ENCODE data around the gene EFCAB8.
A peak's percentile ranks its signal among the peaks of the same experiment; 100 is the strongest.
"Not testable (repeated sequence)": the region's sequence is repeated elsewhere in the genome, so short reads cannot be mapped to it uniquely, and the experiment has no call there.

The EFCAB8 gene

GRCh38 chr20:32896521-32897280 lies 38.0 kb downstream of the EFCAB8 start:
- no peak overlapping the region for H3K4me3 ChIP-seq (ENCODE audit: low read depth, low read length)
- CTCF ChIA-PET: interaction anchor here (0.6 to 2.4 kb wide), 6 partner anchors 10 to 403 kb away, joined by 3 to 9 read pairs (median 3); no protein-coding TSS in a partner anchor
- TF ChIP-seq CTCF (IDR thresholded peaks at IDR 0.05; ENCODE audit: insufficient read depth, low read length, missing control alignments): no peak
- POLR2A ChIA-PET: no interaction called here
- no peak for DNase-seq (ENCODE audit: low read depth, low spot score)

- POLR2A ChIA-PET: no interaction called here
- peak; percentile 63 for DNase-seq (ENCODE audit: low read depth, low spot score)
- CTCF ChIA-PET: no interaction called here
- TF ChIP-seq CTCF (IDR thresholded peaks at IDR 0.05; ENCODE audit: insufficient read depth, low read length, missing control alignments): no peak
- no peak overlapping the region for H3K4me3 ChIP-seq (ENCODE audit: low read depth, low read length)
Measured at GRCh38 chr20:32898729-32899128, 40.0 kb downstream of the EFCAB8 start.

GRCh38 chr20:32902456-32903420 lies 44.0 kb downstream of the EFCAB8 start:
- no peak overlapping the region for H3K4me3 ChIP-seq (ENCODE audit: low read depth, low read length)
- ChIA-PET POLR2A (no interaction called here), CTCF (interaction anchor here (0.6 to 4.0 kb wide), 23 partner anchors 10 to 397 kb away, joined by 3 to 60 read pairs (median 4); no protein-coding TSS in a partner anchor)
- DNase-seq (ENCODE audit: low read depth, low spot score): no peak
- peak; percentile 90 for TF ChIP-seq CTCF (IDR thresholded peaks at IDR 0.05; ENCODE audit: insufficient read depth, low read length, missing control alignments)

- no peak for DNase-seq (ENCODE audit: low read depth, low spot score)
- H3K4me3 ChIP-seq (ENCODE audit: low read depth, low read length): no peak overlapping the region
- no peak for TF ChIP-seq CTCF (IDR thresholded peaks at IDR 0.05; ENCODE audit: insufficient read depth, low read length, missing control alignments)
- POLR2A ChIA-PET: interaction anchor here (0.7 kb wide), 1 partner anchor 105 kb away, joined by 3 read pairs; no protein-coding TSS in a partner anchor
- CTCF ChIA-PET: interaction anchor here (0.6 to 4.0 kb wide), 11 partner anchors 9 to 396 kb away, joined by 3 to 28 read pairs (median 4); no protein-coding TSS in a partner anchor
Measured at GRCh38 chr20:32903666-32904175, 45.0 kb downstream of the EFCAB8 start.

- not testable (repeated sequence) for DNase-seq (ENCODE audit: low read depth, low spot score); H3K4me3 ChIP-seq (ENCODE audit: low read depth, low read length)
- POLR2A ChIA-PET: interaction anchor here (0.7 kb wide), 1 partner anchor 105 kb away, joined by 3 read pairs; no protein-coding TSS in a partner anchor
- CTCF ChIA-PET: interaction anchor here (0.8 to 4.0 kb wide), 7 partner anchors 17 to 395 kb away, joined by 3 to 28 read pairs (median 7); no protein-coding TSS in a partner anchor
Measured at GRCh38 chr20:32904678-32905077, 46.0 kb downstream of the EFCAB8 start.

GRCh38 chr20:32906200-32906599 lies 47.5 kb downstream of the EFCAB8 start:
- ChIA-PET CTCF (interaction anchor here (0.9 to 4.0 kb wide), 2 partner anchors 40 to 393 kb away, joined by 3 to 28 read pairs; no protein-coding TSS in a partner anchor), POLR2A (no interaction called here)
- DNase-seq (ENCODE audit: low read depth, low spot score): no peak
- H3K4me3 ChIP-seq (ENCODE audit: low read depth, low read length): no peak overlapping the region
- TF ChIP-seq CTCF (IDR thresholded peaks at IDR 0.05; ENCODE audit: insufficient read depth, low read length, missing control alignments): no peak
